ENCODE results near the gene L2HGDH.

L2HGDH gene

DNA sequence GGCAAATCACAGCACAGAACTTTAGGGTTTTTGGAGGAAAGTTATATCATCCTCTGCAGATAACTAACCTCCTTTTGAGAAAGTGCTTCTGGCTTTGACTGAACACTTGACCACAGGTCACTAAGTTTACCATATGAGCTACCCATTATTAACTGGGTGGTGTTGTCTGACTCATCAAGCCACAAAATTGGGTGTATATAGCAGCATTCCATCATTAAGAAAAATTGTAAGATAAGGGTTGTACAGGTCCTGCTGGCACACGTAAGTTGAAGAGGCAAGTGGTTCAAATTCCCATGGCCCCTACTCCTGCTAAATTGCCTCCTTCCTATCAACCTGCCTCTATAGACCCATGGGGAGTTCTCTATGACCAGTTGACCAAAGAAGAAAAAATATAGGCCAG lies 39.5 kb downstream of the L2HGDH start:
- H3K4me3 ChIP-seq (ENCODE audit: low read depth, low read length): no peak overlapping the region
- in situ Hi-C loops (cut with HindIII; ENCODE audit: low sequenced_read_pairs): no loop called here
- DNase-seq (ENCODE audit: low read depth, low spot score): no peak
- TF ChIP-seq, protein P1, sequence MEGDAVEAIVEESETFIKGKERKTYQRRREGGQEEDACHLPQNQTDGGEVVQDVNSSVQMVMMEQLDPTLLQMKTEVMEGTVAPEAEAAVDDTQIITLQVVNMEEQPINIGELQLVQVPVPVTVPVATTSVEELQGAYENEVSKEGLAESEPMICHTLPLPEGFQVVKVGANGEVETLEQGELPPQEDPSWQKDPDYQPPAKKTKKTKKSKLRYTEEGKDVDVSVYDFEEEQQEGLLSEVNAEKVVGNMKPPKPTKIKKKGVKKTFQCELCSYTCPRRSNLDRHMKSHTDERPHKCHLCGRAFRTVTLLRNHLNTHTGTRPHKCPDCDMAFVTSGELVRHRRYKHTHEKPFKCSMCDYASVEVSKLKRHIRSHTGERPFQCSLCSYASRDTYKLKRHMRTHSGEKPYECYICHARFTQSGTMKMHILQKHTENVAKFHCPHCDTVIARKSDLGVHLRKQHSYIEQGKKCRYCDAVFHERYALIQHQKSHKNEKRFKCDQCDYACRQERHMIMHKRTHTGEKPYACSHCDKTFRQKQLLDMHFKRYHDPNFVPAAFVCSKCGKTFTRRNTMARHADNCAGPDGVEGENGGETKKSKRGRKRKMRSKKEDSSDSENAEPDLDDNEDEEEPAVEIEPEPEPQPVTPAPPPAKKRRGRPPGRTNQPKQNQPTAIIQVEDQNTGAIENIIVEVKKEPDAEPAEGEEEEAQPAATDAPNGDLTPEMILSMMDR (IDR thresholded peaks at IDR 0.05; ENCODE audit: low read depth, low read length): no peak

DNA sequence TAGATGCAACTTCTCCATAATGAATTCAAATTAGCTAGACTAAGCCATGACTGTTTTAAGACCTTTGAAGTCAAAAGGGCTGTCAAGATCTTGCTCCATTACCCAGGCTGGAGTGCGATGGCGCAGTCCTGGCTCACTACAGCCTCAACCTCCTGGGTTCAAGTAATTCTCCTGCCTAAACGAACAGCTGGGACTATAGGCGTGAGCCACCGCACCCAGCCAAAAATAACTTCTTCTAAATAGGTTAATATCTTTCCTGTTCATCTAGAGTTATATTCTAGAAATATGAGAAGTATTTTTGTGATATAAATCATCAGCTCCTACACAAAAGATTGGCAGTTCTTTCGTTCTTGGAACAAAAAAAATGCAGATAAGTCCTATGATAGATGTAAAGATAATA lies 41.1 kb downstream of the L2HGDH start:
- H3K4me3 ChIP-seq (ENCODE audit: low read depth, low read length): no peak overlapping the region
- no peak for DNase-seq (ENCODE audit: low read depth, low spot score)
- TF ChIP-seq, protein P1 (IDR thresholded peaks at IDR 0.05; ENCODE audit: low read depth, low read length): no peak
- in situ Hi-C loops (cut with HindIII; ENCODE audit: low sequenced_read_pairs): no loop called here

DNA sequence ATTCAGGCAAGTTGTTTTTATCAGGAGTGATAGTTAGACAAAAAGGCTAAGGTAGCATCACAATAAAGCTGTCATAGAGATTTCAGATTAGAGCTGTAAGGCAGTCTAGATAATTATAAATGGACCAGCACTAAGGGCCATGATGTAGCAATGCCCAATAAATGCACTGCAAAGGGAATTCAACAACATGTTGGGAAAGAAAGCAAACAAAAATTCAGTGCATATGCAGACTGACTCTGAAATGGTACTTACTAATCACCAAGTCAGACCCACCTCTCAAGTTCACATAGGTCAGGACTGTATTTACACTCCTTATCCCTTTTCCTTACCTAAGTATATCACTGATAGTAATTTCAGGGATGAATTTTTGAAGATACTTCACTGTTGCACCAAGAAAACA lies 47.0 kb downstream of the L2HGDH start:
- no peak overlapping the region for H3K4me3 ChIP-seq (ENCODE audit: low read depth, low read length)
- in situ Hi-C loops (cut with HindIII; ENCODE audit: low sequenced_read_pairs): no loop called here
- TF ChIP-seq, protein P1 (IDR thresholded peaks at IDR 0.05; ENCODE audit: low read depth, low read length): no peak
- no peak for DNase-seq (ENCODE audit: low read depth, low spot score)

DNA sequence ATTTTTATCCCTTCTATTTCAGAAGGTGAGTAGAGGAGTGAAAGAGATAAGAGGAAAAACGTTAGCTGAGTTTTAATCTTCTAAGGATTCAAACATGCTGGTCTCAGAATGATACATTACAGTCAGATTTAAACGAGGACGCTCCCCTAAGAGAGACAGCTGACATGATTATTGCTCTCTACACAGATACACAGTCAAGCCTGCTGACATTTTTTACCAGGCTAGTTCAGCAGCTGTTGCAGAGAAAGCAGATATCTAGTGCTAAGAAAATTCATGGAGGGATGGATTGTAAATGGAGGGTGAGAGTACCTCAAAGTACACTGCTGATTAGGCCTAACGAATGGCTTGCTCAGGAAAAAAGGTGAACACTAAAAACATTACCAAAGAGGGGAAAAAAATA lies 48.7 kb downstream of the L2HGDH start:
- in situ Hi-C loops (cut with HindIII; ENCODE audit: low sequenced_read_pairs): no loop called here
- DNase-seq (ENCODE audit: low read depth, low spot score): no peak
- no peak overlapping the region for H3K4me3 ChIP-seq (ENCODE audit: low read depth, low read length)
- TF ChIP-seq, protein P1 (IDR thresholded peaks at IDR 0.05; ENCODE audit: low read depth, low read length): no peak

DNA sequence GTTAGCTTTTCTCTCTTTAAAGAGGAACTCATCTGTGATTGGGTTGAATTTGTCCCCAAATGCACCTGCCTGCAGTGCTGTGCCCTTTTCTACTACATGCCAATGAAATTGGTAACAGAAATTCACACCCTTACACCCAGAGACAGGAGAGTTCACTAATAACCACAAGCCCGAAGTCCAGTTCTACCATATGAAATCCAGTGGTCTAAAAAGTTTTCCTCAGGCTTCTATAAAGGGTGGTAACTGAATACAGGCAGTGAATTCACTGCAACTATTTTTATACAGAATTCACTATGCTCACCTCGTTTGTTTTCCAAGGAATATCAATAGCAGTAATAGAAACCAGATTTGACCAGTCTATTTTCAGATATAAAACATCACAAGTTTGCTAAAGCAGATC lies 49.2 kb downstream of the L2HGDH start:
- no peak for DNase-seq (ENCODE audit: low read depth, low spot score)
- no peak overlapping the region for H3K4me3 ChIP-seq (ENCODE audit: low read depth, low read length)
- TF ChIP-seq, protein P1 (IDR thresholded peaks at IDR 0.05; ENCODE audit: low read depth, low read length): no peak
- in situ Hi-C loops (cut with HindIII; ENCODE audit: low sequenced_read_pairs): no loop called here

DNA sequence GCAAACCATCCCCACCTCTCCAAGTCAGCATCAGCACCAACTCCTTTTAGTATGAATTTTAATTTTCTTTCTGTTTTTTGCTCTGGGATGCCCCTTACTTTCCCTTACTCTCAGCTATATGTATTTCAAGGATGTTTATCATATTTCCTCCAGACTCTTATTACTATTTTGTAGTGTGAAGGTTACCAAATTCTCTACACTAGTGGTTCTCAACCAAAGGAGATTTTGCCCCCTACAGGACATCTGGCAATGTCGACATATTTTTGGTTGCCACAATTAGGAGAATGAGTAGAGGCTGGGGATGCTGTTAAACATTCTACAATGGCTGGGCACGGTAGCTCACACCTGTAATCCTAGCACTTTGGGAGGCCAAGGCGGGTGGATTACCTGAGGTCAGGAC lies 51.5 kb downstream of the L2HGDH start:
- no peak overlapping the region for H3K4me3 ChIP-seq (ENCODE audit: low read depth, low read length)
- in situ Hi-C loops (cut with HindIII; ENCODE audit: low sequenced_read_pairs): no loop called here
- TF ChIP-seq, protein P1 (IDR thresholded peaks at IDR 0.05; ENCODE audit: low read depth, low read length): peak; percentile 62
- peak; percentile 39 for DNase-seq (ENCODE audit: low read depth, low spot score)

DNA sequence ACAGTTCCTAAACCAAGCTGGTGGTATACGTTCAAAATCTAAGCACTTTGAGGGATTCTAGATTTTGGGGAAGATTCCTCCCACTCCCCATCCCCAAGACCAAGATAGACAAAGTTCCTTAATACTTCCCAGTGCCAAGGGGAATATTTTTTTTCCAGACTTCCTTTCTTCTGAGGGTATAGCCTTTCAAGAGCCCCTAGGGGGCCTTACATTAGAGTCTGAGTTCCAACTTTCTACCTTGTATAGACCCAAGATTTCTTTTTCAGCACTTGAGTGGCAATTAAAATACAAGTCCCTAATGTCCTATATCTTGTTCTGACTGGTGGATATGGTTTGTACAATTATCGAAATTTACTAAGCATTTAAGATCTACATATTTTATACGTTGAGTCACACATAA lies 52.0 kb downstream of the L2HGDH start:
- in situ Hi-C loops (cut with HindIII; ENCODE audit: low sequenced_read_pairs): no loop called here
- no peak overlapping the region for H3K4me3 ChIP-seq (ENCODE audit: low read depth, low read length)
- no peak for DNase-seq (ENCODE audit: low read depth, low spot score)
- TF ChIP-seq, protein P1 (IDR thresholded peaks at IDR 0.05; ENCODE audit: low read depth, low read length): no peak
